Measurements from ENCODE around the gene CNTNAP2. TPM values are rescaled to one million over a fixed set of nuclear protein-coding genes. Genes with fewer than 3 reads are reported as not detected.

The CNTNAP2 gene
- total and polyA plus RNA-seq, 2 of the 8 experiments (the other 6 are each of a cell fraction or from before 2014, with no cell fraction given), result 27.9 to 71.0 TPM

DNA sequence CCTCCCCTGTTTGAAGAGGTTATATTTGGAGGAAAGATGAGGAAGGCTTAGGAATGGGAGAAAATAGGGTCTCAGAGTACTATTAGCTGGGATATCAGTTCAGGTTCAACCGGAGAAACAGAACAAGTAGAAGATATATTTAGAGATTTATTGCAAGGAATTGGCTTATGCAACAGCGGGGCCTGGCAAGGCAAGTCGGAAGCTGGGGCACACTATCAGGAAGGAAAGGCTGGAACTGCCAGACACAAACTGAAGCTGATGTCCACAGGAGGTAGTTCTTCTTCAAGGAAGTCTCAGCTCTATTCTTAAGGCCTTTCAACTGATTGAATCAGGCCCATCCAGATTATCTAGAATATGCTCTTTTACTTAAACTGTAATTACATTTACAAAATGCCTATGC, 1534.4 kb downstream of the CNTNAP2 start:
- Histone ChIP-seq H3K4ac (replicated peaks; ENCODE audit: insufficient read length, low read depth, low read length) (no peak overlapping the region), H3K4me3 (ENCODE audit: extremely low read depth in 1 of 4, insufficient read depth in 2 of 4, low read depth in 3 of 4, low read length in 4 of 4) (no peak overlapping the region), H3K4me2 (ENCODE audit: insufficient read depth in 1 of 2, low read depth in 2 of 2, low read length in 2 of 2) (no peak overlapping the region), H3K14ac (ENCODE audit: insufficient read length) (no peak overlapping the region), H3K4me1 (replicated peaks in 1 of 4; ENCODE audit: control insufficient read depth in 3 of 4, insufficient read depth in 4 of 4, low read length in 3 of 4) (peaks cover 0 to 10% (median 2%) of the 10 kb centered on the region in 4 experiments; a peak in 2 of 7 replicates), H3K79me1 (ENCODE audit: low read depth, low read length) (no peaks in the 10 kb centered on the region), H3K23me2 (ENCODE audit: low read depth, low read length) (no peaks in the 10 kb centered on the region), H2BK20ac (ENCODE audit: low read length) (no peak overlapping the region), H2BK5ac (ENCODE audit: low read depth, low read length) (no peak overlapping the region), H3K9me3 (ENCODE audit: insufficient read depth in 2 of 2, low read depth in 1 of 2, low read length in 1 of 2) (no peaks in the 10 kb centered on the region), H4K5ac (ENCODE audit: insufficient read length, low read depth, low read length) (no peak overlapping the region), H2BK120ac (replicated peaks; ENCODE audit: low read depth, low read length) (no peak overlapping the region), H3K18ac (ENCODE audit: extremely low read depth, low read length) (no peak overlapping the region), H3K23ac (ENCODE audit: insufficient read length) (no peak overlapping the region), H3K27me3 (replicated peaks in 1 of 4; ENCODE audit: control insufficient read depth in 3 of 4, extremely low read depth in 1 of 4, insufficient read depth in 3 of 4, low read length in 3 of 4) (no peaks in the 10 kb centered on the region), H2BK15ac (ENCODE audit: low read length) (no peak overlapping the region), H4K91ac (replicated peaks; ENCODE audit: insufficient read length, low read length) (no peak overlapping the region), H2AK5ac (ENCODE audit: low read depth, low read length) (no peak overlapping the region), H4K8ac (ENCODE audit: extremely low read depth, insufficient read depth, low read length) (no peak overlapping the region), H3K56ac (replicated peaks; ENCODE audit: insufficient read length, low read depth, low read length) (no peak overlapping the region), H3K79me2 (ENCODE audit: control insufficient read depth in 1 of 2, insufficient read depth in 2 of 2, low read length in 2 of 2) (no peaks in the 10 kb centered on the region), H3K27ac (ENCODE audit: low read depth, low read length) (no peak overlapping the region), H3K9ac (replicated peaks in 1 of 4; ENCODE audit: extremely low read depth in 1 of 4, low read depth in 3 of 4, low read length in 3 of 4) (no peak overlapping the region), H2BK12ac (ENCODE audit: low read depth, low read length) (no peak overlapping the region), H4K20me1 (replicated peaks in 1 of 2; ENCODE audit: control insufficient read depth in 1 of 2, insufficient read depth in 2 of 2, low read length in 2 of 2) (no peaks in the 10 kb centered on the region), H2AFZ (ENCODE audit: low read length) (no peak overlapping the region), H3K36me3 (ENCODE audit: control insufficient read depth in 2 of 4, insufficient read depth in 4 of 4, low read length in 3 of 4) (no peaks in the 10 kb centered on the region)
- CTCF ChIA-PET (ENCODE audit: partially characterized antibody), result no interaction called here
- WGBS, 2 experiments (ENCODE audit: extremely low coverage in 1 of 2, insufficient coverage in 1 of 2, insufficient read length in 1 of 2, insufficient replicate concordance in 2 of 2, low coverage in 1 of 2, low lambda C conversion rate in 2 of 2, missing lambda C conversion rate in 1 of 2), result 89% methylated on average over 3 of the region's 3 CpGs; no CpG with 5 or more reads in 1 of the 2 experiments
- no peak for FAIRE-seq
- POLR2A ChIA-PET (ENCODE audit: partially characterized antibody), result no interaction called here
- no peak for DNase-seq (ENCODE audit: low read depth in 1 of 2, low spot score in 2 of 2)
- no peak for TF ChIP-seq POLR2A (IDR thresholded peaks at IDR 0.05; ENCODE audit: control extremely low read depth in 1 of 2, low read depth in 2 of 2, low read length in 2 of 2)
- TF ChIP-seq CREB1 (IDR thresholded peaks at IDR 0.05), result no peak
- TF ChIP-seq NANOG (IDR thresholded peaks at IDR 0.05; ENCODE audit: insufficient read depth, low read depth, low read length, poor library complexity, severe bottlenecking), result no peak
- no peak for TF ChIP-seq TEAD4 (IDR thresholded peaks at IDR 0.05; ENCODE audit: low read depth, low read length)
- TF ChIP-seq TCF12 (IDR thresholded peaks at IDR 0.05; ENCODE audit: low read depth, low read length), result no peak
- no peak for TF ChIP-seq JUN (IDR thresholded peaks at IDR 0.05; ENCODE audit: low read depth, low read length)
- TF ChIP-seq SRF (IDR thresholded peaks at IDR 0.05; ENCODE audit: low read depth, low read length), result no peak
- no peak for TF ChIP-seq BACH1 (IDR thresholded peaks at IDR 0.05; ENCODE audit: low read length)
- TF ChIP-seq, protein P1, sequence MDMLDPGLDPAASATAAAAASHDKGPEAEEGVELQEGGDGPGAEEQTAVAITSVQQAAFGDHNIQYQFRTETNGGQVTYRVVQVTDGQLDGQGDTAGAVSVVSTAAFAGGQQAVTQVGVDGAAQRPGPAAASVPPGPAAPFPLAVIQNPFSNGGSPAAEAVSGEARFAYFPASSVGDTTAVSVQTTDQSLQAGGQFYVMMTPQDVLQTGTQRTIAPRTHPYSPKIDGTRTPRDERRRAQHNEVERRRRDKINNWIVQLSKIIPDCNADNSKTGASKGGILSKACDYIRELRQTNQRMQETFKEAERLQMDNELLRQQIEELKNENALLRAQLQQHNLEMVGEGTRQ (IDR thresholded peaks at IDR 0.05; ENCODE audit: low read length), result no peak
- TF ChIP-seq, protein P2, sequence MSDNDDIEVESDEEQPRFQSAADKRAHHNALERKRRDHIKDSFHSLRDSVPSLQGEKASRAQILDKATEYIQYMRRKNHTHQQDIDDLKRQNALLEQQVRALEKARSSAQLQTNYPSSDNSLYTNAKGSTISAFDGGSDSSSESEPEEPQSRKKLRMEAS (IDR thresholded peaks at IDR 0.05), result no peak
- no peak for TF ChIP-seq RBBP5 (IDR thresholded peaks at IDR 0.05; ENCODE audit: borderline replicate concordance, low read depth, low read length)
- TF ChIP-seq RNF2 (IDR thresholded peaks at IDR 0.05; ENCODE audit: borderline replicate concordance, low read depth, low read length, missing control alignments, poor library complexity, severe bottlenecking), result no peak
- TF ChIP-seq SIN3A (conservative IDR thresholded peaks at IDR 0.05 in 1 of 2, IDR thresholded peaks at IDR 0.05 in 1 of 2; ENCODE audit: low read depth in 1 of 2, low read length in 2 of 2), result no peak
- no peak for TF ChIP-seq CTBP2 (IDR thresholded peaks at IDR 0.05; ENCODE audit: borderline replicate concordance, insufficient read depth, insufficient read length, low read length)
